Tibial nerve (tissue), 4 donors: Measurements from ENCODE around the gene NLRP7. TPM values are rescaled to one million over a fixed set of nuclear protein-coding genes. Genes with fewer than 3 reads are reported as not detected.
"Not testable (repeated sequence)": the region's sequence is repeated elsewhere in the genome, so short reads cannot be mapped to it uniquely, and the experiment has no call there.

Source experiments
- DNase-seq, 2 donors: peaks; one replicate each; pipeline ENCODE4 v3.0.0-alpha.2; 2019; ENCODE audit warnings: low spot score in 2 of 2
- H3K27ac ChIP-seq, 4 donors: fragments of 200-600 bp; sonication (generic) in 3 of 4; one replicate each; pipeline ENCODE4 v1.5.1; 2017 to 2019; ENCODE audit warnings: mild to moderate bottlenecking in 1 of 4
- H3K27me3 ChIP-seq, 2 donors: fragments of 200-600 bp; sonication (generic) in 1 of 2; one replicate each; pipeline versions ENCODE4 v1.5.1 to v1.6.0; 2017 to 2019
- H3K36me3 ChIP-seq, 3 donors: fragments of 200-600 bp; sonication (generic); one replicate each; pipeline ENCODE4 v1.5.1; 2018 to 2019
- H3K4me1 ChIP-seq, 4 donors: fragments of 200-600 bp; sonication (generic) in 3 of 4; one replicate each; pipeline ENCODE4 v1.5.1; 2017 to 2019
- H3K4me3 ChIP-seq, 4 donors: fragments of 200-600 bp; sonication (generic) in 3 of 4; one replicate each; pipeline ENCODE4 v1.5.1; 2017 to 2019; ENCODE audit warnings: mild to moderate bottlenecking in 1 of 4, moderate library complexity in 1 of 4
- H3K9me3 ChIP-seq, 4 donors: fragments of 200-600 bp; sonication (generic) in 3 of 4; one replicate each; pipeline ENCODE4 v1.5.1; 2017 to 2019
- EP300 ChIP-seq, 2 donors: sonication (generic); formaldehyde crosslinking; IDR thresholded peaks; one replicate each; pipeline ENCODE4 v1.6.1; 2017; ENCODE audit warnings: antibody characterized with exemption in 2 of 2, mild to moderate bottlenecking in 1 of 2
- POLR2A ChIP-seq, 2 donors: fragments of 450-650 bp; IDR thresholded peaks; one replicate each; pipeline ENCODE4 v1.6.1; 2017; ENCODE audit warnings: antibody characterized with exemption in 2 of 2, mild to moderate bottlenecking in 2 of 2, moderate library complexity in 2 of 2
- WGBS, 2 donors: methylation state at CpG; one replicate each; pipeline ENCODE4 v1.1.5; 2018; 5-methylcytosine and 5-hydroxymethylcytosine counted together
- total RNA-seq, 4 donors: library from RNA; depleted of rRNA; stranded (reverse); fragments of >200 nt; gene quantifications; one replicate each; pipeline ENCODE4 v1.1.0, GENCODE V29; 2016
- TF ChIP-seq, protein P1 (sequence below), 5 experiments: fragments of 200-600 bp in 3 of 5; fragments of 450-650 bp in 2 of 5; sonication (generic) in 3 of 5; IDR thresholded peaks; one replicate each; pipeline ENCODE4 v1.5.1; 2016 to 2019; ENCODE audit warnings: antibody characterized with exemption in 5 of 5, mild to moderate bottlenecking in 3 of 5, moderate library complexity in 2 of 5

The NLRP7 gene
- total RNA-seq, 4 donors from 2014 or later = not detected

DNA sequence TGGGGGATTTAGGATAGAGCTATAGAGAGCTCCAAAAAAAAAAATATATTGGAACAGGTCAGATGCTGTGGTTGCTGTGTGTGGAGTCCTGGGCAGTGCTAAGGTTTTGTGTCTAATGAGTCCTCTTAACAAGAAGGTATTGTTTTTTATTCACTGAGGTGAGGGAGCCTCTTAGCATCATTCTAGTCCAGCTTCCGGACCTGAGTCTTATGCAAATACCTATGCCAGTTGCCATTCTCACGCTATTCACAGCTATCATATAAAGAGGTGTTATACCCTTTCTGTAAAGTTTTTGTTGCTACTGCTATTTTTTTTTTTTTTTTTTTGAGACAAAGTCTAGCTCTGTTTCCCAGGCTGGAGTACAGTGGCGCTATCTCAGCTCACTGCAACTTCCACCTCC is 20.3 kb upstream of the NLRP7 start:
- TF ChIP-seq, protein P1, sequence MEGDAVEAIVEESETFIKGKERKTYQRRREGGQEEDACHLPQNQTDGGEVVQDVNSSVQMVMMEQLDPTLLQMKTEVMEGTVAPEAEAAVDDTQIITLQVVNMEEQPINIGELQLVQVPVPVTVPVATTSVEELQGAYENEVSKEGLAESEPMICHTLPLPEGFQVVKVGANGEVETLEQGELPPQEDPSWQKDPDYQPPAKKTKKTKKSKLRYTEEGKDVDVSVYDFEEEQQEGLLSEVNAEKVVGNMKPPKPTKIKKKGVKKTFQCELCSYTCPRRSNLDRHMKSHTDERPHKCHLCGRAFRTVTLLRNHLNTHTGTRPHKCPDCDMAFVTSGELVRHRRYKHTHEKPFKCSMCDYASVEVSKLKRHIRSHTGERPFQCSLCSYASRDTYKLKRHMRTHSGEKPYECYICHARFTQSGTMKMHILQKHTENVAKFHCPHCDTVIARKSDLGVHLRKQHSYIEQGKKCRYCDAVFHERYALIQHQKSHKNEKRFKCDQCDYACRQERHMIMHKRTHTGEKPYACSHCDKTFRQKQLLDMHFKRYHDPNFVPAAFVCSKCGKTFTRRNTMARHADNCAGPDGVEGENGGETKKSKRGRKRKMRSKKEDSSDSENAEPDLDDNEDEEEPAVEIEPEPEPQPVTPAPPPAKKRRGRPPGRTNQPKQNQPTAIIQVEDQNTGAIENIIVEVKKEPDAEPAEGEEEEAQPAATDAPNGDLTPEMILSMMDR (IDR thresholded peaks at IDR 0.05) = no peak
- TF ChIP-seq POLR2A (IDR thresholded peaks at IDR 0.05) = no peak
- TF ChIP-seq EP300 (IDR thresholded peaks at IDR 0.05) = no peak
- 80 to 87% methylated on average over 3 of the region's 3 CpGs for WGBS, 2 donors
- Histone ChIP-seq H3K4me1 (no peaks in the 10 kb centered on the region), H3K9me3 (peaks cover 0 to 31% (median 0%) of the 10 kb centered on the region in 4 donors), H3K27me3 (no peaks in the 10 kb centered on the region), H3K4me3 (no peak overlapping the region), H3K27ac (no peak overlapping the region), H3K36me3 (no peaks in the 10 kb centered on the region)
- no peak for DNase-seq

GRCh38 chr19:54965055-54965454 is 17.7 kb upstream of the NLRP7 start:
- H3K4me3 ChIP-seq, H3K36me3 ChIP-seq, DNase-seq, H3K27ac ChIP-seq, H3K4me1 ChIP-seq, H3K27me3 ChIP-seq: not testable (repeated sequence)
- peaks cover 0 to 27% (median 0%) of the 10 kb centered on the region in 4 donors for H3K9me3 ChIP-seq
- WGBS, 2 donors = 95 to 96% methylated on average over 5 to 15 of the region's 15 CpGs

- no peak for TF ChIP-seq POLR2A (IDR thresholded peaks at IDR 0.05)
- TF ChIP-seq, protein P1 (IDR thresholded peaks at IDR 0.05) = no peak
- TF ChIP-seq EP300 (IDR thresholded peaks at IDR 0.05) = no peak
- 71 to 74% methylated on average over 8 of the region's 8 CpGs for WGBS, 2 donors
- Histone ChIP-seq H3K9me3 (peaks cover 0 to 21% (median 0%) of the 10 kb centered on the region in 4 donors), H3K4me3 (no peak overlapping the region), H3K36me3 (no peaks in the 10 kb centered on the region), H3K27ac (no peak overlapping the region), H3K4me1 (no peaks in the 10 kb centered on the region), H3K27me3 (no peaks in the 10 kb centered on the region)
- DNase-seq = no peak
These were observed 12.5 kb upstream of the NLRP7 start for GRCh38 chr19:54959840-54960239.

DNA sequence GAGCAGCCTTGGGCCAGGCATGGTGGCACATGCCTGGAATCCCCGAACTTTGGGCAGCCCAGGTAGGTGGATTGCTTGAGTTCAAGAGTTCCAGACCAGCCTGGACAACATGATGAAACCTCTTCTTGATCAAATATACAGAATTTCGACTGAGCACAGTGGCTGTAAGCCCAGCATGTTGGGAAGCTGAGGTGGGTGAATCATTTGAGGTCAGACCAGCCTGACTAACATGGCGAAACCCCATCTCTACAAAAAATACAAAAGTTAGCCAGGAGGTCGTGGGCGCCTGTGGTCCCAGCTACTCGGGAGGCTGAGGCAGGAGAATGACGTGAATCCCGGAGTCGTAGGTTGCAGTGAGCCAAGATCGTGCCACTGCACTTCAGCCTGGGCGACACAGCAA is 8.0 kb upstream of the NLRP7 start:
- DNase-seq = no peak
- WGBS, 2 donors = 84% methylated on average over 11 of the region's 11 CpGs
- Histone ChIP-seq H3K36me3 (no peaks in the 10 kb centered on the region), H3K27ac (no peak overlapping the region), H3K4me3 (no peak overlapping the region), H3K27me3 (no peaks in the 10 kb centered on the region), H3K9me3 (peaks cover 0 to 11% (median 0%) of the 10 kb centered on the region in 4 donors), H3K4me1 (no peaks in the 10 kb centered on the region)
- TF ChIP-seq, protein P1 (IDR thresholded peaks at IDR 0.05) = no peak
- TF ChIP-seq POLR2A (IDR thresholded peaks at IDR 0.05) (no peak), EP300 (IDR thresholded peaks at IDR 0.05) (no peak)

GRCh38 chr19:54953345-54953713 is 6.0 kb upstream of the NLRP7 start:
- 78 to 89% methylated on average over 10 of the region's 10 CpGs for WGBS, 2 donors
- not testable (repeated sequence) for DNase-seq, H3K36me3 ChIP-seq, H3K27me3 ChIP-seq, H3K27ac ChIP-seq, H3K4me1 ChIP-seq, H3K4me3 ChIP-seq
- peaks cover 0 to 11% (median 0%) of the 10 kb centered on the region in 4 donors for H3K9me3 ChIP-seq

DNA sequence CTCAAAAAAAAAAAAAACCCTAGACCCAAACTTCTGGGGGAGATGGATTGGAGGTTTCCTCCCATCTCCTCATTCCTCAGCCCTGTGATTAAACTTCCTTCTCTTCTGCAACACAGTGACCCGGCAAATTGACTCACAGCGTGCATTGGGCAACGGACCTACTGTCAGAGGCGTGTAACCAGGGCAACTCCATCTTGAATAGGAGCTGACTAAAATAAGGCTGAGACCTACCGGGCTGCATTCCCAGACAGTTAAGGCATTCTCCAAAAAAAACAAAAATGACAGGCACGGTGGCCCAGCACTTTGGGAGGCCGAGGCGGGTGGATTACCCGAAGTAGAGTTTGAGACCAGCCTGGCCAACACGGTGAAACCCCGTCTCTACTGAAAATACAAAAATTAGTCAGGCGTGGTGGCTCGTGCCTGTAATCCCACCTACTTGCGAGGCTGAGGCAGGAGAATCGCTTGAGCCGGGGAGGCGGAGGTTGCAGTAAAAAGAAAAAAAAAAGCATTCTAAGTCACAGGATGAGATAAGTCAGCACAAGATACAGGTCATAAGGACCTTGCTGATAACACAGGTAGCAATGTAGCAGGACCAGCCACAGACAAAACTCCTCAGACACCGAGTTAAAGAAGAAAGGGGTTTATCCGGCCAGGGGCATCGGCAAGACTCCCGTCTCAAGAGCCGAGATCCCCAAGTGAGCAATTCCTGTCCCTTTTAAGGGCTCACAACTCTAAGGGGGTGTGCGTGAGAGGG is 5.4 kb upstream of the NLRP7 start:
- no peak for DNase-seq
- 88 to 90% methylated on average over 23 of the region's 23 CpGs for WGBS, 2 donors
- peaks cover 0 to 11% (median 0%) of the 10 kb centered on the region in 4 donors for H3K9me3 ChIP-seq
- H3K27me3 ChIP-seq = no peaks in the 10 kb centered on the region
- no peak overlapping the region for H3K4me3 ChIP-seq
- H3K27ac ChIP-seq = no peak overlapping the region
- H3K36me3 ChIP-seq = no peaks in the 10 kb centered on the region
- H3K4me1 ChIP-seq = no peaks in the 10 kb centered on the region
- TF ChIP-seq, protein P1 (IDR thresholded peaks at IDR 0.05) = no peak
- no peak for TF ChIP-seq POLR2A (IDR thresholded peaks at IDR 0.05)
- TF ChIP-seq EP300 (IDR thresholded peaks at IDR 0.05) = no peak

DNA sequence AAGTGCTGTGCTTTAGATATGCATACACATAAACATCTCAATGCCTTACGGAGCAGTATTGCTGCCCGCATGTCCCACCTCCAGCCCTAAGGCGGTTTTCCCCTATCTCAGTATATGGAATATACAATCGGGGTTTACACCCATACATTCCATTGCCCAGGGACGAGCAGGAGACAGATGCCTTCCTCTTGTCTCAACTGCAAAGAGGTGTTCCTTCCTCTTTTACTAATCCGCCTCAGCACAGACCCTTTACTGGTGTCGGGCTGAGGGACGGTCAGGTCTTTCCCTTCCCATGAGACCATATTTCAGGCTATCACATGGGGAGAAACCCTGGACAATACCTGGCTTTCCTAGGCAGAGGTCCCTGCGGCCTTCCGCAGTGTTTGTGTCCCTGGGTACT is 3.2 kb upstream of the NLRP7 start:
- not testable (repeated sequence) for H3K27me3 ChIP-seq, H3K36me3 ChIP-seq, H3K27ac ChIP-seq, H3K4me1 ChIP-seq, H3K4me3 ChIP-seq, DNase-seq
- 62 to 64% methylated on average over 10 of the region's 10 CpGs for WGBS, 2 donors
- peaks cover 0 to 13% (median 0%) of the 10 kb centered on the region in 4 donors for H3K9me3 ChIP-seq
